Right forelimb (tissue), 1 donor: ENCODE results near the gene TMEM130.

ENCODE experiments used
- DNase-seq: peaks from one replicate; pipeline ENCODE4 v3.0.0-alpha.2; 2018

The TMEM130 gene

GRCh38 chr7:98840722-98841121, 29.1 kb downstream of the TMEM130 start:
- DNase-seq: no peak

DNA sequence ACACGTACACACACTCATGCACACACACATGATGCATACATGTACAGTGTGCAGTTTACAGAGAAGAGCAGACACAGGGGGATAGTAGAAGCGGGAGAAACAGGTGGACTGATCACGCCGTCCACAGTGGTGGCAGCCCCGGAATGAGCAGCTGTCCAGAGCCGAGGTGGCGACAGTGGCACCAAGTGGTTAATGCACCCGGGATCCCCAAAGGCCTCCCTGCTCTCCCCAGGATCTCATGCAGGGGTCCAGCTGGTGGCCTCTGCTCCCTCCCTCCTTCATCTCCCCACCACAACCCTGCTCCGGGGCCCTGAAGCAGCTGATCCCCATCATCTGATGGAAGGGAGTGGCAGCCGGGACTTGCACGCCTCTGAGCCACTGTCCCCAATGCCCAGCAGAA, 29.7 kb downstream of the TMEM130 start:
- DNase-seq: no peak

DNA sequence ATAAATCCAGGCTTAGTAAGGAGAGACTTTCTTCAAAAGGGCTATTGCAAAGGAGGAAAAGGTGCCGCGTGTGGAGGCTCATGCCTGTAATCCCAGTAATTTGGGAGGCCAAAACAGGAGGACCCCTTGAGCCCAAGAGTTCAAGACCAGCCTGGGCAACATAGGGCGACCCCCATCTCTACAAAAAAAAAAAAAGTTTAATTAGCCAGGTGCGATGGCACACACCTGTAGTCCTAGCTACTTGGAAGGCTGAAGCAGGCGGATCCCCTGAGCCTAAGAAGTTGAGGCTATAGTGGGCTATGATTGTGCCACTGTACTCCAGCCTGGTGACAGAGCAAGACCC, 32.2 kb downstream of the TMEM130 start:
- DNase-seq: no peak

GRCh38 chr7:98836811-98837629, 32.8 kb downstream of the TMEM130 start:
- no peak for DNase-seq

DNA sequence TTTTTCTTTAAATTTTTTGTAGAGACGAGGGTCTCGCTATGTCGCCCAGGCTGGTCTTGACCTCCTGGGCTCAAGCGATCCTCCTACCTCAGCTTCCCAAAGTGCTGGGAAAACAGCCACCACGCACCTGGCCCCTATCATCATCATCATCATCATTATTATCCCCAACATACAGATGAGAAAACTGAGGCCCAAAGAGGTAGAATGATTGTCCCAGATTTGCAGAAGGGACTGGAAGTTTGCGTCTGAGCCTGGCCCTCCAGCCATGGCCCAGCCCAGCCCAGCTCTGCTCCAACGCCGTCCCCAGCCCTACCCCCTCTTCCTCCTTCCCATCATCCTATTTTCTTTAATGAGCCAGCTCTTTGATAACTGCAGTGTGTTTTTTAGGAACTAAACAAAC, 34.9 kb downstream of the TMEM130 start:
- DNase-seq: no peak

DNA sequence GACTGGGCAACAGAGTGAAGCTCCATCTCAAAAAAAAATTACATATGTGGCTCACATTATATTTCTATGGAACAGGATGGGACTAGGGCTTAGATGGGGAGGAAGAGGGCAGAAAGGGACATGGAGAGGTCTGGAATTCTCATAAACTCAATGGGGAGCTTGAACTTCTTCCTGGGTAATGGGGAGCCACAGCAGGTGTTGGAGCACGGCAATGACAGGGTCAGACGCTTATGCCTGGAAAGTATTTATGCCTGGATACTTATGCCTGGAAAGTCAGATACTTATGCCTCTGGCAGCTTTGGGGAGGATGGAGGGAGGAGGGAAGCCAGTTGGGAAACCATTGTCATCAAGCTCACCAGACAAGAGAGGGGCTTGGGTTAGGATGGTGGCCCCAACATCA, 36.8 kb downstream of the TMEM130 start:
- no peak for DNase-seq

DNA sequence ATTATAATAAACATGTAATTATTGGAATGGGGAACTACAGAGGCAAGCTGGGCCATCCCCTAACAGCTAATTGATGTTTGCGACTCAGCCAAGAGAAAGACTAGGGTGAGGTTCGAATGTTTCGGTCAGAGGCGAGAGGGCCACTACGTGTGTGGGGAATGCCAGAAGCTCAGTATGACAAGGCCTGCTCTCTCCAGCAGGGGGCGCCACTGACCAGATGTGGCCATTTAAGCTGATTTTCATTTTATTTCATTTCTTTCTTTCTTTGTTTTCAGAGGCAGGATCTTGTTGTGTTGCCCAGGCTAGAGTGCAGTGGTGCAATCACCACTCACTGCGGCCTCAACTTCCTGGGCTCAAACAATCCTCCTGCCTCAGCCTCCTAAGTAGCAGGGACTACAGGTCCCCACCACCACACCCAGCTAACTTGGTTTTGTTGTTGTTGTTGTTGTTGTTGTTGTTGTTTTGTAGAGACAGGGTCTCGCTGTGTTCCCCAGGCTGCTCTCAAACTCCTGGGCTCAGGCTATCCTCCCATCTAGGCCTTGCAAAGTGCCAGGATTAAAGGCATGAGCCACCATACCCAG, 38.1 kb downstream of the TMEM130 start:
- DNase-seq: no peak

GRCh38 chr7:98830972-98831548, 38.8 kb downstream of the TMEM130 start:
- no peak for DNase-seq

DNA sequence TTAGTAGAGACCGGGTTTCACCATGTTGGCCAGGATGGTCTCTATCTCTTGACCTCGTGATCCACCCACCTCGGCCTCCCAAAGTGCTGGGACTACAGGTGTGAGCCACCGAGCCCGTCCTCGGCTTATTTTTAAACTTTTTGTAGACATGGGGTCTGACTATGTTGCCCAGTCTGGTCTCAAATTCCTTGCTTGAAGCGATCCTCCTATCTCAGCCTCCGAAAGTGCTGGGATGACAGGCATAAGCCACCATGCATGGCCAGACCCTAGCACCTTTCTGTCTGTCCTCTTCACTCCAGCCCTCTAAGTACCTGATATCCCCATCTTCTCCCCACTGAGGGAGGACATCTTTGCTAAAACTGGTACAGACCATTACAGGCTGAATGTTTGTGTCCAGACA, 41.4 kb downstream of the TMEM130 start:
- DNase-seq: no peak

DNA sequence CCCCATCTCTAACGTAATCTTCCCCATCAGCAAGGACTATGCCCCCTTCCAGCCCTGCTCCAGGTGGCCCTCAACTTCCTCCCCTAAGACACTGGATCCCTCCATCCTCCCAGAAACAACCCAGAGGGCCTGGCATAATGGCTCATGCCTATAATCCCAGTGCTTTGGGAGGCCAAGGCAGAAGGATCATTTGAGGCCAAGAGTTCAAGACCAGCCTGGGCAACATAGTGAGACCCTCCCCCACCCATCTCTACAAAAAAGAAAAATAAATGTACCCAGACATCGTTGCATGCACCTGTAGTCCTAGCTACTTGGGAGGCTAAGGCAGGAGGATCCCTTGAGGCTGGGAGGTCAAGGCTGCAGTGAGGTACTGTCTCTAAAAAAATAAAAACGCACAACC, 42.6 kb downstream of the TMEM130 start:
- no peak for DNase-seq

DNA sequence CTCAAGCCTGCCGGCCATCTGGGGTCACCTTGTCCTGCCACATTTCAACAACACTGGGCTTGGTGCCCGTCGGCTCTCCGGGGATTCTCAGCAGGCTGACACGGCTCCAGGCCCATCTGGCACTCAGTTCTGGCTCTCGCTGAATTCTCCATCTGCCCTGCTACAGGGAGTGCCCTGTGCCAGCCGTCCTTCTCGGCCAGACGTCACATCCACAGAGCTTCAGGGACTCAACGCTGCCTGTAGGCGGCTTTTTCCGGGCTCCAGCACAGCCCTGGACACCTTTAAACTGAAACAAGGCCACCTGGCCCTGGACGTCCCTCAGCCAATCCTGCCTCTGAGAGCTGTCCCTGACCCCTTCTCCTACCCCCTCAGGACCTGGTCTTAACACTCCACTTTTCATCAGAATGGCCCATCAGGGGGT, 43.0 kb downstream of the TMEM130 start:
- DNase-seq: peak; percentile 63

DNA sequence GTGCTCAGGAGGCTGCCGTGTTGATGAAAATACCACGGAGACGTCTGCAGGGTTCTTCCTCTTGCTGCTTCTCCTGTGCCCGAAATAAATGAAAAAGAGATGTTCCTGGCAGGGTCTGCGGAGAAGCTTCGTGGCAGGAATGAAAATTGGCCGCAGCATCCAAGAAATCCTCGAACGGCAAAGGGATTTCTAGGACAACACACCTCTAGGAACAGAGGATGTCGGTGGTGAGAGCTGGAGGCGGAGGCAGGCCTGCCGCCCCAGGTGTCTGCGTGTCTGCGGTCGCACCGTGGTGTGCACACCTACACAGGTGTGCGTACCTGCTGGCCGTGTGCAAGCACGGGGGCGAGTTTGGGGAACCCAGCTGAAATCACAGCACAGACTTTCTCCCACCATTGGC, 43.4 kb downstream of the TMEM130 start:
- no peak for DNase-seq

DNA sequence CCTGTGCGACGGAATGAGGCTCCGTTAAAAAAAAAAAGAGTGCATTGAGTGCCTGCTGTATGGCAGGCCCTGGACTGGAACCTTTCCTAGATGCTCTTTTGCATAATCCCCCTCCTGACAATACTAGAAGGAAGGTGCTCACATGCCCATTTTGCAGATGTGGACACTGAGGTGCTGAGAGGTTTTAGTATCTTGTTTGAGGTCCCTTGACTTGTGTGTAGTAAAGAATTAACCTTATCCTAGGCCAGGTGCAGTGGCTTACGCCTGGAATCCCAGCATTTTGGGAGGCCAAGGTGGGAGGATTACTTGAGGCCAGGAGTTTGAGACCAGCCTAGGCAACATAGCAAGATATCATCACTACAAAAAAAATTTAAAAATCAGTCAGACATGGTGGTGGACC, 46.6 kb downstream of the TMEM130 start:
- DNase-seq: no peak

DNA sequence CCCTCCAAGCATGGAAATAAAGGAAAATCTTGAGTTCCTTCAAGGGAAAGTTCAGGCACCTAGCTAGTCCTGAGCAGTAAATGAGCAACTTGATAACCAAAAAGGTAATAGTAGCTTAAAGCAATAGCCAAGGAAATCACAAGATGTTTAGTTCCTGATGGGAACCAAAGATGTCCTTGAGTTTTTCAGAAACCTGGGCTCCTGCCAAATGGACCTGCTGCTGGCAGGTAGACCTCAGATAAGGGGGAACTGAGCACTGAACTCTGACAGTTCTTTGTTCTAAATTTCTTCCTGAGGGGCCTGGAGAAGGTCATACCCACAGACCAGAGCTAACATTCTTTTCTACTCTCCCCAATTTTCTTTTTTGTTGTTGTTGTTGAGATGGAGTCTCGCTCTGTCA, 48.5 kb downstream of the TMEM130 start:
- no peak for DNase-seq

DNA sequence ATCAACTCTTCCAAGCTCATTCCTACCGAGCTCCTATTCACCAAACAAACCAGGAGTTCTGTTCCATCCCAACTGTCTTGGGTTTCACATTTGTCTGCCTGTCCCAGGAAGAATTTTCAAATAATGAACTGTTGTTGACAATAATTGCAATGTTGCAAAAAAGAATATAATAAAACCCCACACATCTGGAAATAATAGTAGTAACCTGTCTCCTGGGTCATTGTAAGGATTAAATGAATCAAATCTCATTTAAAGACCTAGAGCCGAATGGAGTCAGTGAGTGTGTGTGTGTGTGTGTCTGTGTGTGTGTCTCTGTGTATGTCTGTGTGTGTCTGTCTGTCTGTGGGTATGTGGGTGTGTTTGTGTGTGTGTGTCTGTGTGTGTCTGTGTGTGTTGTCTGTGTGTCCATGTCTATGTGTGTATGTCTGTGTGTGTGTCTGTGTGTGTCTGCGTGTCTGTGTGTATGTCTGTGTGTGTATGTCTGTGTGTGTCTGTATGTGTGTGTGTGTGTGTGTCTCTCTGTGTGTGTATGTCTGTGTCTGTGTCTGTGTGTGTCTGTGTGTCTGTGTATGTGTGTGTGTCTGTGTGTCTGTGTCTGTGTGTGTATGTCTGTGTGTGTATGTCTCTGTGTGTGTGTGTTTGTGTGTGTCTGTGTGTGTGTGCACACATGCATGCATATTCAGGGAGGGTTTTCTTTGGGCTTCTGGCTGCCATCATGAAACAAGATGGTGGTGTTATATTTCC, 52.7 kb downstream of the TMEM130 start:
- DNase-seq: no peak

- DNase-seq: no peak
Observed at GRCh38 chr7:98816241-98816640, 53.6 kb downstream of the TMEM130 start.

- DNase-seq: no peak
Observed at GRCh38 chr7:98815313-98815712, 54.5 kb downstream of the TMEM130 start.

GRCh38 chr7:98811299-98811698, 58.5 kb downstream of the TMEM130 start:
- DNase-seq: no peak

DNA sequence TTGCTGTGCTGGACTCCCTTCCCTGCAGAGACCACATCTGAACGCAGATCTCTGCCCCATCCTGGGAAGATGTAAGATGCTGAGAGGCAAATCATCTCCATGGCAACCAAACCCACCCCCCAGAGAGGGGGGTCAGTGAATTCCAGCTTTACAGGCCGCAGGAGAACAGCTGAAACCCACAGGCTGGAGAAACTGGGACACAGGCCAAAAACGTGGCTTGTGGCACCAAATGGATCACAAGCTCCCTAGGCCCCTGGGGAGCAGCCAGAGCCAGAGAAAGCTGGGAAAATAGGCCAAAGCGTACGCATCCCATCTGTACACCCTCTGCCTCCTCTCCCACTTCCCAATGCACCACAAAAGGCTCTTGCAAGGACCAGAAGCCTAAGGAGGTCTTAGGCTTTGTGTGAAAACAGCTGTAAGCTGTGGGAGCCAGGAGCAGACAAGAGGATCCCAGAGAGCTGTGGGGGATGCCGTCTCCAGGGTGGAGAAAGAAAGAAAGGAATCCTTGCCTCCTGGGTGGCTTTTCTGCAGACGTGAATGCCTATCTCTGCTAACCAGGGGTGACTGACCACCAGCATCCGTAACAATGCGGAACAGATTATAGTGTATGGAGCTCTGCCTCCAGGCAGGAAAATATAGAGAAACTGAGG, 59.5 kb downstream of the TMEM130 start:
- DNase-seq: peak; percentile 68

DNA sequence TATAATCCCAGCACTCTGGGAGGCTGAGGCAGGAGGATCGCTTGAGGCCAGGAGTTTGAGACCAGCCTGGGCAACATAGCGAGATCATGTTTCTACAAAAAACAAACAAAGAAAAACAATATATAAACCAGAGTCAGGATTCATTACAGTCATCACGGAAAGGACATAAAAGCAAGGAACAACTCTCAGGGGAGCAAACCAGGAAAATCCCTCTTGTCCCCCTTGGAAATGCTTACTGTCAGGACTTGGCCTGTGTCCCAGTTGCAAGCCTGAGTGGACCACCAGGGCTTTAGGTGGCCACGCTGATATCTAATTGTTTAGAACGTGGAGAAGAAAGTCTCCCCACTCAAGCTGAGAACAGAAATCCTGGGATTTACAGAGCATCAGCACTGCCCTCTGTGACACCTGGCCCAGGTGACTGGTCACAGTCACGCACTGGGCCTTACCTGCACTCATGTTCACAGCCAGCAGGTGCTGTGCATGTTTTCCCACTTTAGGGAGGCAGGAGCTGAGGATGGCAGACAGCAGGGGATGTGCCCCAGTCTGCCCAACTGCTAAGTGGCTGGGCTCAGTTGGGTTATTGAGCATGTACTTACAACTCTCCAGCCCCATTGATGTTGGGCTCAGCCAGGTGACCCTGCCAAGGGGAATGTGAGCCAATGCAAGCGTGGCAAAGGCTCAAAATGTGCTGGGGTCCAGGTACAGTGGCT, 60.9 kb downstream of the TMEM130 start:
- no peak for DNase-seq

DNA sequence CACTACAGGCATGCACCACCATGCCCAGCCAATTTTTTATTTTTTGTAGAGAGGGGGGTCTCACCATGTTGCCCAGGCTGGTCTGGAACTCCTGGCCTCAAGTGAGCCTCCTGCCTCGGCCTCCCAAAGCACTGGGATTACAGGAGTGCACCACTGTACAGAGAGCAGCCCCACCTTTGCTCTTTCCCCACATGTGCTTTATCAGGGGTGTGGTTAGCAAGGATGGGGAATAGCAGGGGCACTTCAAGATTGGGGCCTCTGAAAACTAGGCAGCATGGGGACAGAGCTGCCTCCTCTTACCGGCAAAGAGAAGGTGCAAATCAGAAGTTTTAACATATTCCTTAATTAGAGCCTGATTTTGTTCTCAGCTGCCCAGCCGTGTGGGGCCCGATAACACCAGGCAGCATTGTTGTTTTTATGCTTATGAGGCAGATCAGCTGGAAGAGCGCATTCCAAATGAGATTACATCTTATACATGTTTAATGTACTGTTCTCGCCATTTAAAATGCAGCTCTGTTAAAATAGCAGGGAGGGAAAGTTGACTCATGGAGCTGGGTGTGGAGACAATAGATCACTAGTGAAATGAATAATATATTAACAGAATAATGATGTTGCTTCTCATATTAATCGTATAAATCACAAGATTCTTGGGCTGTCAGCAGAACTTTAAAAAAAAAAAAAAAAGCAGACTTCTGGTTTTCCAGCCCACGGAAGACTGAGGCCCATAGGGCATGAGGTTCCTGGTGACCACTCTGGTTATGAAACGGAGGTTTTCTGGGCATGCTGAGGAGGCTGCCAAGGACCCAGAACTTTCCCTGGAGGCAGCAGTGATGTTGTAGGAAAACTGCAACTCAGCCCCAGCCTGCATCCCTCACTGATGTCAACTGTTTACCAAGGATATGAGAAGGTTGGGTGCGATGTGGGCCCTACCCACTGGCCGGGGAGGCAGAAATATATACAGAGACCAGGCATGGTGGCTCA, 62.5 kb downstream of the TMEM130 start:
- DNase-seq: no peak
